SK-MEL-5 (cell line): ENCODE measurements around the gene PTGFRN. TPM values are rescaled to one million over a fixed set of nuclear protein-coding genes. Genes with fewer than 3 reads are reported as not detected.
A peak's percentile ranks its signal among the peaks of the same experiment; 100 is the strongest.
"Not testable (repeated sequence)": the region's sequence is repeated elsewhere in the genome, so short reads cannot be mapped to it uniquely, and the experiment has no call there.

Experiments
- DNase-seq: peaks from one replicate; pipeline ENCODE4 v3.0.0-alpha.2; 2016; ENCODE audit warnings: low read depth, low spot score
- in situ Hi-C: cut with HindIII; loops from 2 replicates; pipeline ENCODE4 v1.10.0; 2016; ENCODE audit warnings: low sequenced_read_pairs, high pct_unique_total_duplicates, low pct_unique_long_range_greater_than_20kb
- polyA plus RNA-seq, 2 experiments: library from polyadenylated mRNA; depleted of rRNA; stranded (reverse); fragments of >200 nt; gene quantifications; 2 replicates each; pipeline ENCODE4 v1.2.3, GENCODE V29; 2015
- total RNA-seq: library from RNA; depleted of rRNA; stranded (reverse); fragments of >200 nt; shearing (Covaris generic); gene quantifications from 2 replicates; pipeline ENCODE4 v1.2.3, GENCODE V29; 2014; rRNA removed

PTGFRN gene
- 28.4 and 36.3 TPM in 2 replicates for total RNA-seq
- polyA plus RNA-seq (2015; cell fraction: cytosol; rRNA removed) = 34.9 and 40.0 TPM in 2 replicates
- 10.5 and 23.5 TPM in 2 replicates for polyA plus RNA-seq (2015; cell fraction: nucleus; rRNA removed)

DNA sequence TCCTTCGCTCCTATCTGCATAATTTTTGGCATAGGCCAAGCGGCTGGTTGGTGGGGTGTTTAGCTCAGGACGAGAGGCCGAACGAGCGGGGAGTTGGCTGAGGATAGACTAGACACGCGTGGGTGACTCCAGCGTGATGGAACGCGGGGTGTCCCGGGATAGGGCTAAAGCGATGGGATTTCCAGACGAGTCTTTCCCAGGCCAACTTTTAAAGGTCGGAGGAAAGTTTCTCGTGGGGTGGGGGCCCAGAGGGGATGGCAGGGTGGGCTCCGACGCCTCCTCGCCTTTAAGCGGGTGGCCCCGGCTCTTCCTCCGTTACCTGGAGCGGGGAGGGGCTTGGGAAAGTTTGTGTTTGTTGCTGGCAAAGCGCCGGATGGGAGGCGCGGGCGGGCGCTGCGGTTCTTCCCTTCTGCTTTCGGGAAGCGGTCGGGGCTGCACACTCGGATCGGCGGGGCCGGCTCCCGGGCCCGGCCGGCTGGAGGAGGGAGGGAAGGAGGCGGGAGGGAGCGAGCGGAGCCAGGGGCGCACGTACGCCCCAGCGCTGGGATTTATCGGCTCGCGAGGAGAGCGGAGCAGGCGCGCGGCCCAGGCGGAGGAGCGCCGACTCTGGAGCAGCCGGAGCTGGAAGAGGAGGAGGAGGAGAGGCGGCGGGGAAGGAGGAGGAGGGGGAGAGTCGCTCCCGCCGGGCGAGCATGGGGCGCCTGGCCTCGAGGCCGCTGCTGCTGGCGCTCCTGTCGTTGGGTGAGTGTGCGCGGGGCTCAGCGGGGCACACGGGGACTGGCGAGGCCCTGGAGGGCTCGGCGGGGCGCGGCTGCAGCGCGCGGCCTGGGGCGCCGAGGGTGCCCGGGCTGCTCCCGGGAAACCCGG is at the start of gene PTGFRN:
PTGFRN (plus strand) TSS at position 405 of the 867 bp plus-strand sequence; CDS start at position 693, 288 bp downstream.
- in situ Hi-C loops = no loop called here
- DNase-seq = peak; percentile 26

DNA sequence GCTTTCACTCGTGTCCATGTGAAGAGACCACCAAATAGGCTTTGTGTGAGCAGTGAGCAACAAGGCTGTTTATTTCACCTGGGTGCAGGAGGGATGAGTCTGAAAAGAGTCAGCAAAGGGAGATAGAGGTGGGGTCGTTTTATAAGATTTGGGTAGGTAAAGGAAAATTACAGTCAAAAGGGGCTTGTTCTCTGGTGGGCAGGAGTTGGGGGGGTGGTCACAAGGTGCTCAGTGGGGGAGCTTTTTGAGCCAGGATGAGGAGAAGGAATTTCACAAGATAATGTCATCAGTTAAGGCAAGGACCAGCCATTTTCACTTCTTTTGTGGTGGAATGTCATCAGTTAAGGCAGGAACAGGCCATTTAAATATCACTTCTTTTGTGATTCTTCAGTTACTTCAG is 49.5 kb upstream of the PTGFRN start:
- DNase-seq, in situ Hi-C loops: not testable (repeated sequence)

- in situ Hi-C loops = no loop called here
- no peak for DNase-seq
Observed at GRCh38 chr1:116861137-116861536, 48.6 kb upstream of the PTGFRN start.

GRCh38 chr1:116863031-116863430 is 46.7 kb upstream of the PTGFRN start:
- in situ Hi-C loops, DNase-seq: not testable (repeated sequence)

- in situ Hi-C loops, DNase-seq: not testable (repeated sequence)
Observed at GRCh38 chr1:116866478-116866877, 43.2 kb upstream of the PTGFRN start.

DNA sequence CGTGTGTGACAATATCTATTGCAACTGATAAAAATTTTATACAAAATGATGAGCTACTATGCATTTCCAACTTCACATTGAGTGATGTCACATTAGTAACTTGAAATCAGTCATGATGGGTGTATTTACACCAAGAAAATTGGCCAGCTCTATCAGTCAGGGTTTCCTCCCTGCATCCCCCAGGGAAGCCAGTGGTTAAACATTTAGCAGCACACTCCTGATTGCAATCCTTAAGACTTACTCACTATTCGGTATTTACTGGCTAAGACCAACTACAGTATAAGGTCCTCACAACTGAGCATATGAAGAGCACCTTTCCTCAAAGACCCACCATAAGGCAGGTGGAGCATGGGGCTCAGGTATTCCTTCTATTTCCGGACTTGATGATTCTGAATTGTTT is 41.3 kb upstream of the PTGFRN start:
- in situ Hi-C loops = no loop called here
- no peak for DNase-seq

GRCh38 chr1:116869611-116870010 is 40.1 kb upstream of the PTGFRN start:
- in situ Hi-C loops = no loop called here
- DNase-seq = no peak

DNA sequence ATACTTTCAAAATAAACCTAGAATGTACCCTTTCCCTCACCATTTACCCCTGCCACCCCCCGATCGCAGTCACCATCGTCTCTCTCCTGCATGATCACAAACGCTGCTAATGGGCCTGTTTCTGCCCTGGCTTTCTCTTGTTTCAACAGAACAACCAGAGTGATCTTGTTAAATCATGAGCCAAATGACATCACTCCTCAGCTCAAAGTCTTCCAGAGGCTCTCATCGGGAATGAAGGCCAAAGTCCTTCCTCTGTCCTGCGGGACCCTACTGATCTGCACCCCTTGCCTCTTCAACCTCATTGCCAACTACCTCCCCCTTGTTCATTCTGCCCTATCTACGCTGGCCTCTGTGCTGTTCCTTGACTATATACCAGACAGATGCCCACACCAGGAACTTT is 39.4 kb upstream of the PTGFRN start:
- in situ Hi-C loops = no loop called here
- no peak for DNase-seq

DNA sequence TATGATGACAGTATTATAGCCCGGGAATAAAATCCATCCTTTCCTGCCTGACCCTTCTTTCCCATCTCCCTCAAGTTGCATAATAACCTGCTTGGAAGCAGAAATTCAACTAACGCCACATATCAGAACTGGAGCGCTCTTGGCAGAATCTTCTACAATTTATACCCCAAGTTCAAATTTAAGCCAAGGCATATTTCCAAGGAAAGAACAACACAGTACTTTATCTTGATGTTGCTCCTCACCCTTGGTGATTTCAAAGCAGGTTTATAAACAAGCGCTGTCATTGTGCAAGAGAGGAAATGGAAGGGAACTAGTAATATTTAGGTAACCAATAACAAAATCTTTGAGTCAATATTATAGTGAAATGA is 38.0 kb upstream of the PTGFRN start:
- in situ Hi-C loops = no loop called here
- no peak for DNase-seq

GRCh38 chr1:116873680-116874271 is 35.9 kb upstream of the PTGFRN start:
- peak; percentile 86 for DNase-seq
- in situ Hi-C loops = no loop called here

DNA sequence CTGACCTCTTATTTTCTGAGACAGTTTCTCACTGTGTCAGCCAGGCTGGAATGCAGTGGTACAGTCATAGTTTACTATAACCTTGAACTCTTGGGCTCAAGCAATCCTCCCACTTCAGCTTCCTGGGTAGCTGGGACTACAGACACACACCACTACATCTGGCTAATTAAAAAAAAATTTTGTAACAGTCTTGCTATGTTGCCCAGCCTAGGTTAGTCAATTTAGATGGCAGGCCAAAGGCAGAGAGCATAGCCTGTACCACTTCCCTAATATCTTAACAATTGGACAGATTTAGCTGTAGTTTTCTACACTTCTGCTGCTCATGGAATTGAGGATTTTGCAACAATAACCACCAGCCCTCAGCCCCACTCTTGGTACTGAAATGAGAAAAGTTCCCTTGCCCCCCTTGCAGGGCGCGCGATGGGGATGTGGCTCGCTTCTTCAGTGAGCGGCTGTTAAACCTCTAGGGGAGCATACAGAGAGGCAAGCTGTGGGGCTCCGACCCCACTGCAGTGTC is 34.9 kb upstream of the PTGFRN start:
- in situ Hi-C loops = loop anchor here (25.0 kb wide), 1 partner anchor 188 kb away; the partner anchor contains the start of gene TTF2

GRCh38 chr1:116875391-116875790 is 34.3 kb upstream of the PTGFRN start:
- in situ Hi-C loops = loop anchor here (25.0 kb wide), 1 partner anchor 187 kb away; the partner anchor contains the start of gene TTF2
- DNase-seq = no peak

More for the DNA sequence above, 34.9 kb upstream of the PTGFRN start:
- DNase-seq = no peak

GRCh38 chr1:116875946-116876345 is 33.8 kb upstream of the PTGFRN start:
- DNase-seq = not testable (repeated sequence)
- in situ Hi-C loops = loop anchor here (25.0 kb wide), 1 partner anchor 186 kb away; the partner anchor contains the start of gene TTF2

DNA sequence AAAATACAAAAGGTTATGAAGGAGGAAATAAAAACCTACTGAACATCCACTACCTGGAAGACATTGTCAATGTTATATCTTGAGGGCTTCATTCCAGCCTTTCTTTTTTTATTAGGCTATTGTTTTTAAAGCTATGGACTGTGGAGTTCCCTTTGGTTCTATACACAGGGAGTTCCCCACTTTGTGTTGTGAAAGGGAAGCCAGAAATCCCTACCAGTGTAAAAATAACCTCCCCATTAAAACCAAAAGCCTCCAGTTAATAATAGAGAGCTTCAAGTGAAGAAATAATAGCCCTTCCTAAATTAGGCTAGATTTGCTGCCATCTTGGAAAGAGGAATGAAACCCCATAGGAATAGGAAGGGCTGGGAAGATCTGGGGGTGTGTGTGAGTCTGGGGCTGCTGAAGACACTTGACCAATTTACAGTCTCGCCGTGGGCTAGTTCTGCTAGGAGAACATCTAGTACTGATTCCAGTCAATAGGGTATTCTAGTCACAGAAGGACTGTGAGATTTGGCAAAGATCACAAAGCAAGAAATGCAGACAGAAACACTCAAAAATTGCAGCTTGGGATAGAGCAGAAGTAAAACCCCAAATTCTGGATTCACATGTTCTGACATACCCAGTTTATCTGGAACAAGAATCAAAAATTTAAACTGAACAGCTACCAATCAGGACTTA is 32.4 kb upstream of the PTGFRN start:
- DNase-seq = no peak
- in situ Hi-C loops = loop anchor here (25.0 kb wide), 1 partner anchor 185 kb away; the partner anchor contains the start of gene TTF2

DNA sequence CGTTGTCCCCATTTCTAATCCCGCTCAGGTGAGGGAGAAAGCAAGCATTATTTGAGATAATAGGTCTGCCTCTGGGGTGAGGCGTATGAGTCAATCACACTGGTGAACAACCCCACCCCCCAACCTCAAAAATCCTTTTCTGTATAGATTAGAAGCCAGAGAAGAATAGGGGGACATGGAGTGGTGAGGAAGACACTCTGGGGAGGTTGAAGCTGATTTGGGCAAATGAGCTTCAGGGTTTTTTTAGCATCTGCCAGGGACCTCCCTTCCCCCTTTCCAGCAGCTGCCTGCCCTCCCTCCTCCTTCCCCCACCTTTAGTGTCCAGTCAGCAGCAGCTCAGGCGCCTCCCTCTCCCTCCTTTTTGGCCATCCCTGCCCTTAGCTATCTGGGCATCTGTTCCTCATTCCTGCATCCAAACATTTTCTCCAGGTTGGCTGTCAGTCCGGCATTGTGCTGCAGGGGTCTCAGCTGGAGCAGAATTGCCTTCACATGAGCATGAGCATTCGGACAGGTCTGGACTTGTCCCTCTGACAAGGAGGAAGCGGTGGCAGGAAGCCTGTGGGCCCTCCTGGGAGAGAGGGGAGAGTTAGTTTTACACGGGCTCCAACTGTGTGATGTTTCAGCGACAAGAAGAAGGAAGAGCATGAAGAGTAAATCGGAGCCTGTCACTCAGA is 30.8 kb upstream of the PTGFRN start:
- in situ Hi-C loops = loop anchor here (25.0 kb wide), 1 partner anchor 183 kb away; the partner anchor contains the start of gene TTF2
- peak; percentile 6 for DNase-seq

GRCh38 chr1:116879478-116880133 is 30.1 kb upstream of the PTGFRN start:
- in situ Hi-C loops = loop anchor here (25.0 kb wide), 1 partner anchor 183 kb away; the partner anchor contains the start of gene TTF2
- no peak for DNase-seq
